NCI-H2029 treated with DMSO at 0.1 percent for 48 hours (cell line): ENCODE results near the gene ZDHHC5.
"Not testable (repeated sequence)": the region's sequence is repeated elsewhere in the genome, so short reads cannot be mapped to it uniquely, and the experiment has no call there.

Experiments
- DNase-seq: peaks from one replicate; lab custom pipeline; 2025; lab: John Stamatoyannopoulos, UW

Gene ZDHHC5

DNA sequence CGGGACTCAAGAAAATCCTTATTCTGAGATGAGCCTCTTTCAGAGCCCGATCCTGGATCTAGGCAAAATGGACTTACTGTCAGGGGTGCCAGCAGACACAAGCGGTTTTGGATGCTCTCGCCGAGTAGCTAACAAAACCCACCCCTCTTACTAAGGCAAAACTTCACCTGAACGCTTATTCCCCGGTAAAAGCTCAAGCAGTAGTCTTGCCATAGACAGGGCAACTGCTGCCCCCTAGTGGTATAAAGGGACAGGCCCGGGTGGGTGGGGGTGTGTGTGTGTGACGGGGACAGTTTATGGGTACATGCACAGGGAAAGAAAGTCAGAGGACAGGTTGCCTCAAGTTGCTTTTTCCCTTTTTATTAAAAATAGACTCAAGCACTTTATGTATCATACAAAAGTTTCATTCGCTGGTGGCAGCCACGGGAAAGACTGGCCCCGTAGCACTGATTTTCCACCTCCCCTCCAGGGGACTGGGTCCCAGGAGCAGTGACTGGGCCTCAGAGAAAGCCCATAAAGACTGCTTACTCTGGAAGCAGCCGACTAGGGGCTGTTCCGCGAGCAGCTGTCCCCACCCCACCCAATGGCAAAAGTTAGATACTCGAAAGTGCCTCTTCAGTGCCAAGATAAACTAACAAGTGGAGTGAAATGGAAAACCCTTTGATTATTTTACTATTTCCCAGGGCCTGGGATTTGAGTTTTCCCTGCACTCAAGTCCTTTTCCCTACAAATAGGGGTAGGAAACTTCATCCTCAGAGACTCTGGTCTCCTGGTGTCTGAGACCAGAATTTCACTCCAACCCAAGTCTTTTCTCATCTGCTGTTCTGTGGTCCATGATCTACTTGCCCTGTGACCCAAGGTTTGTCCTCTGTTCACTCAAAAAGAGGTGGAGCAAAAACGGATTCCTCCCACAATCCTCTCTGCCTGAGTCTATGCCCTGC is 22.9 kb upstream of the ZDHHC5 start:
- peak; percentile 32 for DNase-seq

DNA sequence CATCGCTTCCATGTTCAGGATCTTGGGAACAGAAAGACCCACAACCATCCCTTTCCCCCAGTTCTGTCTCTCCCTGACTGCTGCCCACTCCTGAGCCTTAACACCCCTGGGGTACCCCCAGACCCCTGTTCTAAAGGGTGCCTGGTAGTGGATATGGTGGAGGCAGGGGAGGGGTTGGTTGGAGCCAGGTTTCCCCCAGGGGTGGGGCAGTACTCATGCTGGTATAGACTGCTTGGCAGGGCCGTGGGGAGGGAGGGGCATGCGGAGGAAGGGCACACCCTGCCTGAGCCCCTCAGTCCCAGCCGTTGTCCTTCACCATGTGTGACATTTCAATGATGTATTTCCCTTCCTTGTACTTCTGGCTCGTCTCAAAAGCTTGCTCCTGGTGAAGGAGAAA is 22.2 kb upstream of the ZDHHC5 start:
- DNase-seq, result no peak

DNA sequence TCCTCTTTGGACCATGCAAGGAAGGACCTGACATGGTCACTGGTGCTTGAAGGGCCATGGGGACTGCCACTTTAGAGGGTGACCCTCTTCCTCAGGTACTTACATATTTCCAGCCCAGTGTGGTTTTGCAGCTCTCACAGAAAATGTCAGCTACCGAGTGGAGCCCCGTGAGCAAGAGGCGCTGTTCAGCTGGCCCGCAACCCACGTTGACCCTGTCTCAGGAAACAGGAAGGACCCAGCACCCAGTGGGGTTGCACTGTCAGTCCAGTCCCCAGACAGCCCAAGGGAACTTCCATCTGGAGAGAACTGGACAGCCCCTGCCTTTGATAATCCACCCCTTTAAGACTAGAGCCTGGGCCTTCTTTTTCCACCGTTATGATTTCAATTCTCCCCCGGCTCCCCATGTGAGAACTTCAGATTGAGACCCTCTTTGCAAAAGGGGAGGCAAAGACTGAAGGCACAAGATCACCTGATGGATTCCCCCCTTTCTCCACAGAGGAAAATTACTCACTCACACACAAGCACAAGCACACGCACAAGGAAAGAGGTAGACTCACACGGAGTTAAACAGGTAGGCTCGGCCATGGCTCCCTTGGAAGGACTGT is 21.6 kb upstream of the ZDHHC5 start:
- no peak for DNase-seq

DNA sequence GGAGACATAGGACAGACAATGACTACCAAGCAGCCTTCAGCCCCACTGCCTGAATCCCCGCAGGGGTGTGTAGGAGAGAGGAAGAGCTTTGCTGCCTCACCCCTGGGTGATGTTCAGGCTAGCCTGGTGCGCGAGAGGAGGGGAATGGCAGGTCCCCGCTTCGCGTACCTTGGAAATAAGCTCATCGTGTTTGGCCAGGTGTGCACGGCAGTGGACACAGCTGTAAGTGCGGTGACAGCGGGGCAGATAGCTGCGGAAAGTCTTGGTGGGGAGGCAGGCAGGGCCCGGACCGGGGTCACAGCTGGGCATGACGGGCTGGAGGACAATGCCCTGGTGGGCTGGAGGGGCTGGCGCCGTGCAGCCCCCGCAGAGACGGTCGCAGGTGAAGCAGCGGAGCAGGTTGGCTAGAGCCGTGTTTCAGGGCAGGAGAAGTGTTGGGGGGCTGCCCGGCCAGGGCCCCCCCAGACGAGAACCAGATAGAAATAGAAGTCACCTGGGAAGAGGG is 21.1 kb upstream of the ZDHHC5 start:
- no peak for DNase-seq

DNA sequence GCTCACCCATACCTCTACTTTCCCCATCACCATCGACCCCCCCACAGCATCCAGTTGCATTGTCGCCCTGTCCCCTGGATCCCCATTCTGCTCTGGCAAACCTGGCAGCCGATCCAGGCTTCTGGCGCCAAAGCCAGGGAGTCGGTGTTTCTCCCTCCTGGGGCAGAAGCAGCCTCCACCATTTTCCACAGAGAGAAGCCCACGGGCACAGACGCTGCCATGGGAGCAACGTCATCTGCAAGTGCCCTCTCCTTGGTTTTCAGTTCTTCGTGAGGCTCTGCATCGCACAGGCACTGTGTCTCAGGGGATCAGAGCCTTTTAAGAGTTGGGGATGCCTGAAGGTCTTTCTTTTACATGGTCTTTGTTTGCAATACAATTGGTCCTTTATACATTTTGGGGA is 20.5 kb upstream of the ZDHHC5 start:
- no peak for DNase-seq

DNA sequence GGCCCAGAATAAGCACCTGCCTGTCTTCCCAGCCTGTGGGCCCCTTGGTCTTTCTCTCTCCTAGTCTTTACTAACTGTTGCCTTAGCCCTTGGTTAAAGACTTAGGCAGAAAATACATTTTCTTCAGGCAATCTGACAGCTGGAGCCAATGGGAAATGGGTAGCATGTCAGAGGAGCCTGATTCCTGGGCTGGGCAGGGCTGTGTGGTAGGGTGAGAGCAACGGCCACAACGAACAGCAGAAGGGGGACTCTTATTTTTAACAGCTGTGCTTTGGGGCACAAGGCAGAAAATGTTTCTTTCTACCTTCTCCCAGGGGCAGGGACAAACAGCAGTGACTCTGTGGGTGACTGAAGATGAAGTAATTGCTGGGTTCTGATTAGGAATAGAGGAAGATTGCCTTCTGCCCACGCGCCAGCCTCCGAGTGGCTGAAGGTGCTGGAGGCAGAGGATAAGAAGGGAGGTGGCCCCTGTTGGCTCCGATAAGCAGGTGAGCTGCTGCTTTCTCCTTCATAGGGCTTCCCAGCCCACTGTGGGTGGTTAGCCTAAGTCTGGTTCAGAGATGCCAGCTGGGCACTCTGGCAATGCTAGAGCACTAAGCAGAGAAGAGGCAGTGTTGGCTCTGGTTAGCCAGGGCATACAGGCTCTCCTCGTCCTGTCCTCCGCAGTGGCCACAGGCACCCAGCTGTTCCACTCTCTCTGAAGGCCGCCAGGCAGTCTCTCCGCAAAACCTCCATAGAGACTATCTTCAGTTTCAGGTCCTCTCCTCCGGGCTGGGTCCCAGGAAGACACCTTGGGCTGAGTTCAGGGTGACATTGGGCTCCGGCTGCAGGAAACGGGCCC is 19.7 kb upstream of the ZDHHC5 start:
- no peak for DNase-seq

DNA sequence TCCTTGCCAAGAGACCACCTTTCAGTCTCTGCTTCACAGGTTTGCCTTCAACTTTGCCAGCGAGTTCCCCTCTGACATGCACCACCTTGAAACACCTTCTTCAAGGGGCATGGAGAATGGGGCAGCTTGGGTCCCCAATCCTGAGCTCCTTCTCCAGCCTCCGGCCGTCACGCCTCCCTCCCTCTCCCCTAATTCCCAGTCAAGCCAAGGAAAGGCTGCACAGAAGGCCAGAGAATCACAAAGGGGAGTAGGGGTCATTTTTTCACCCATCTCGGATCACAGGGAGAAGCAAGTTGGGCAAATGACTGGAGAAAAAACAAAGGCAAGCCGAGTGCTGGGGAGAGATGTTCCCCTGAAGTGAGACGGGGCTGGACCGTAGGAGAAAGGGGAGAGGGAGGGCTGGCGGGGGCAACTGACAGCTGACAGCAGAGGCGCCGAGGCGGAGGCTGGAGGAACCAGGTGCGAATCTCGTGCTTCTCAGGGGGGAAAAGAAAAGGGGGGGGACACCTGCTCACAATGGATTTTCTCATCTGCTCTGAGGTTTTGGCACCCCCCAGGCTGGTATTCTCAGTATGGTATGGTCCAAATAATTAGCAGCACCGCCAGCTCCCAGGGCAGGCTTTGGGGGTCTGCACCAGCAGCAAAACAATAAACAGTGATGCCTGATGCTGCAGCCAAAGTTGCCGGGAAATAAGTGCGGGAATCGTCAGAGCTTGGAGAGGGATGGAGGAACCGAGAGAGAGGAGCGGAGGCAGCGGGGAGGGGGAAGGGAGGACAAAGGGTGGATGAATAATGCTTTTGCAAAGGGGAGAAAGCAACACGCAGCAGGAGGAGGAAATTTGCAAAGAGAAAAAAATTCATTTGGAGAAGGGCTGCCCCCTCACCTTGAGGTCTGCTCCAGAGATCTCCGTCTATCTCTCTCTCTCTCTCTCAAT is 18.8 kb upstream of the ZDHHC5 start:
- no peak for DNase-seq

DNA sequence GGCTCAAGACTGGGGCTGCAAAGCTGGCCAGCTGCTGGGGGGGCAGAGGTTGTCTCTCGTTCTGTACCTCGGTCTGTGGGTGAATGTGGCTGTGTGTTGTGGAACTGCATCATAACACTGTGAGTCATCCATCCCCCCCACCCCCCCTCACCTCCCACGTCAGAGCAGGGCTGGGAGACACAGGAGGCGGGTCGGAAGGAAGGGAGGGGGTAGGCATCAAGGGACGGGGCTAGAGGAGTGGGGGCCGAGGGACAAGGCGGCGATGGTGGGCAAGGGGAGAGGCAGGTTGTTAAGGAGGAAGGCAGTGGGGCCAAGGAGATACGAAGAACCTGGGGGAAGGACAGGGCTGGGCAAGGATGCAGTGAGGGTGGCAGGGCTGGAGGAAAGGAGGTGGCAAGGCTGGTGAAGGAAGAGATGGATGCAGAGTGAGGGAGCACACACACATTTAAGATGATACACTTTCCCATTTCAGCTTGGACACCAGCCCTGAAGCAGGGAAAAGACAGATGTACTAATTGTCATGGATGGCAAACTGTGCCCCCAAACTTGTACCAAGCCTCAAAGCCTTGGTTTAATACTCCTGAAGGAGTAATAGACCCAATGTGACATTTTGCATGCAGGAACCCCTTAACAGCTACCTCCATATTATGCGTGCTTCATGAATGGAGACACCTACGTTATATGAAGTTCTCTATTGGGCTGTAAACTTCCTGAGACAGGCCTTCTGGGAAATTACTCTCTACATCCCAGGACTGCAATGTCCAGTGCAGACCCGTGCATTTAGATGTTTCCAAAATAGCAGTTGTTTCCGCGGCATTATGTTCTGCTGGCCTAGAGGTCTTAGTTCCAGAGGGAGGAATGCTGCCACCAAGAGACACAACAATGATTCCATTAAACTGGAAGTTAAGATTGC is 17.8 kb upstream of the ZDHHC5 start, which contains the start of gene YPEL4:
Gene YPEL4 (minus strand): TSS at position 87 of the 913 bp plus-strand sequence. CDS start 2,805 bp downstream, outside the sequence.
- no peak for DNase-seq

DNA sequence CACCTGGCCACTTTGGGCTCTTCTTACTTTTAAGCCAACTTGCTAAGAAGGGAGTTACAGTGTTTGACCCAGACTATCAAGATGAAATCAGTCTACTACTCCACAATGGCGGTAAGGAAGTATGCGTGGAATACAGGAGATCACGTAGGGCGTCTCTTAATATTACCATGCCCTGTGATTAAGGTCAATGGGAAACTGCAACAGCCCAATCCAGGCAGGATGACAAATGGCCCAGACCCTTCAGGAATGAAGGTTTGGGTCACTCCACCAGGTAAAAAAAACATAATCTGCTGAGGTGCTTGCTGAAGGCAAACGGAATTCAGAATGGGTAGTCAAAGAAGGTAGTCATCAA is 17.2 kb upstream of the ZDHHC5 start:
- DNase-seq, result no peak

DNA sequence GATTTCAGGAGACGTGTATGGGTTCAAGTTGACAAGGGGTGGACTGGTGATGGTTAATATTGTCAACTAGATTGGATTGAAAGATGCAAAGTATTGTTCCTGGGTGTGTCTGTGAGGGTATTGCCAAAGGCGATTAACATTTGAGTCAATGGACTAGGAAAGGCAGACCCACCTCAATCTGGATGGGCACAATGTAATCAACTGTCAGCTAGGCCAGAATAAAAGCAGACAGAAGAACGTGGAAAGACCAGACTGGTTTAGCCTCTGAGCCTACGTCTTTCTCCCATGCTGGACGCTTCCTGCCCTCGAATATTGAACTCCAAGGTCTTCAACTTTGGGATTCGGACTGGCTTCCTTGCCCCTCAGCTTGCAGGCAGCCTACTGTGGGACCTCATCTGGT is 16.5 kb upstream of the ZDHHC5 start:
- no peak for DNase-seq

DNA sequence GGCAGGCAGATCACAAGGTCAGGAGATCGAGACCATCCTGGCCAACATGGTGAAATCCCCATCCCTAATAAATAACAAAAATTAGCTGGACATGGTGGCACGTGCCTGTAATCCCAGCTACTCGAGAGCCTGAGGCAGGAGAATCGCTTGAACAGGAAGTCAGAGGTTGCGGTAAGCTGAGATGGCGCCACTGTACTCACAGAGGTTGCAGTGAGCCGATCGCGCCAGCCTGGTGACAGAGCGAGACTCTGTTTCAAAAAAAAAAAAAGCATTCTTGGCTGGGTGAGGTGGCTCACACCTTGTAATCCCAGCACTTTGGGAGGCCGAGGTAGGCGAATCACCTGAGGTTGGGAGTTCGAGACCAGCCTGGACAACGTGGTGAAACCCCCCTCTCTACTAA is 15.7 kb upstream of the ZDHHC5 start:
- DNase-seq, result not testable (repeated sequence)

DNA sequence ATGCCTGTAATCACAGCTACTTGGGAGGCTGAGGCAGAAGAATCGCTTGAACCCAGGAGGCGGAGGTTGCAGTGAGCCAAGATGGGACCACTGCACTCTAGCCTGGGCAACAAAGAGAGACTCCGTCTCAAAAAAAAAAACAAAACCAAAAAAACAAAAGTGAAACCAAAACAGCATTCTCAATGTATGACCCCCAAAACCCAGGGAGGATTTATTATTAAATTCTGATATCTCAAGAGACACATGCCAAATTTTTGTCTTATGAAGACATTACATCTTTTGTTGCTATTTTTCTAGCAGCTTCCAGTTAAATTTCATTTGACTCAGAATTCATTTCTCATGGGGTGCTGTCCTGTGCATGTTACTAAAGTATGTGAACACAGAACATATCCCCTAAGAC is 15.3 kb upstream of the ZDHHC5 start:
- no peak for DNase-seq

DNA sequence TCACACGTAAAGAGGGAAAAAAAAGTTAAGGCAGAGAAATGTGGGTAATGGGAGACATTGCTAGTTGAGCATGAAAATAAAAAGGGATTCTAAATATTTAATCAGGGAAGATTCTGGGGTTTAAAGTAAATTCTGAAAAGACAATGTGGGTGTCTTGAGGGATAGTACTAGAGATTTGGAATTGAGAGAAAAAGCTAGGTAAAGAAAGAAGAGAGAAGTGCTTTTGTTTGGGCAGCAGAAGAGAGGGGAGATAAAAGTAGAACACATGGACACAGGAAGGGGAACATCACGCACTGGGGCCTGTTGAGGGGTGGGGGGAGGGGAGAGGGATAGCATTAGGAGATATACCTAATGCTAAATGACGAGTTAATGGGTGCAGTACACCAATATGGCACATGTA is 14.8 kb upstream of the ZDHHC5 start:
- DNase-seq, result no peak

DNA sequence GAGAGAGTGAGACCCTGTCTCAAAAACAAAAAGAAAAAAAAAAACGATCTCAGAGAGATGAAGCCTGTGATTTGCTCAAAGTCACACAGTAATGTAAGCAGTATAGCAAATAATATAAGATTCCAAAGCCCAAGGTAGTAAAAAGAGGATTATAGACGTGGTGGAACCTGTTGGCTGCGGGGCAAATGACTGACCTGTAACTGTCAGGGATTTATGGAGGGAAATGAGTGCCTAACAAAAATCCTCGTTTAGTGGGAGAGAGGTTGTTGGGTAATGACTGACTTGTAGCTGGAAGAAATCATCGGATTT is 11.1 kb upstream of the ZDHHC5 start:
- no peak for DNase-seq

DNA sequence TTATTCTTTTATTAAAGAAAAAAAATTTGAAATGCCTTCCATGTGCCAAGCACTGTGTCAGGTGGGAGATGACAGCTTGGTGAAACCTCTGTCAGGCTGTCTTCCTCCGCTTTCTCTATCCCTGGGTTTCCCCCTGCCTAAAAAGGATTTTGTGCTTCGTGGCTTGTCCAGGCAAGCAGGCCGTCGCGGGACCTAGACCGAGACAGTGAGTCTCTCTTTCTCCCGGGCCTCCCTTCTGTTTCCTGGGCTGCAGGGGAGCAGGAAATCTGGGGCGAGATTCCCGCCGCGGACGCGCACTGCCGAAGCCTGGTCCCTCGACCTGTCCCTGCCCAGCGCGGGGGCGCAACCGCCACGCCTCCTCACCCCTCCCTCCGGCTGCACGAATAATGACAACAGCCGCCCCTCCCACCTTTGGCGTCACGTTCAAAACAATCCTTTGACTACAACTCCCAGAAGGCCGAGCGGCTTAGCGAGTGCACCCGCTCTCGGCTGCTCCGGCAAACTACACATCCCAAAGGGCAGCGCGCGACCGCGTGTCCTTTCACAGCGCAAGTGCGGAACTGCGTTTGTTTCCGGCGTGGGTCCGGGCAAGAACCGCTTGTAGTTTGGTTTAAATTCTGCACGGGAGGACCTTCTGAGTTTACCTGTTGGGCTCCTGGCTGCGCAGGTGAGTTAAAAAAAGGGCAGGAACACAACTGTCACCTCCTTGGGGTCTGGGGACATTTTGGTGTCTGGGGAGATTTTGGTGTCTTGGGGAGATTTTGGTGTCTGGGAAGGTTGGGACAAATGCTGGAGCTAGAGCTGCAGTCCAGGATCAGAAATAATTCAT is 10.5 kb upstream of the ZDHHC5 start, which contains the start of gene CLP1:
Gene CLP1 (plus strand): TSS at position 569 of the 829 bp plus-strand sequence. CDS start 1,715 bp downstream, outside the sequence.
- DNase-seq, result peak; percentile 97

DNA sequence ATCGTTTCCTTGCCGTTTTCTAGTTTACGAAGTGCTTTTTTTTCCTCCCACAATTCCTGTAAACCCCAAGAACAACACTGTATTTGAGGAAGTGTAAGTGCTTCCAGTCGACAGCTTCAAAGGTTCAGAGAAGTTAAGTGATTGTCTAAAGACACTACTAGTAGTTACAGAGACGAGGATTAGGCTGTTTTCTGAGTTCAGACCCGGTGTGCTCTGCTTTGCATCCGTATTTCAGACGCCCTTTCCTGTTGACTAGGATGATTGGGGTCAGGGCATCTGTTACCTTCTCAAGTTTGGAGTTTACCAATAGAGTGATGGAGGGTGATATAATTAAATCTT is 9.9 kb upstream of the ZDHHC5 start:
- no peak for DNase-seq

DNA sequence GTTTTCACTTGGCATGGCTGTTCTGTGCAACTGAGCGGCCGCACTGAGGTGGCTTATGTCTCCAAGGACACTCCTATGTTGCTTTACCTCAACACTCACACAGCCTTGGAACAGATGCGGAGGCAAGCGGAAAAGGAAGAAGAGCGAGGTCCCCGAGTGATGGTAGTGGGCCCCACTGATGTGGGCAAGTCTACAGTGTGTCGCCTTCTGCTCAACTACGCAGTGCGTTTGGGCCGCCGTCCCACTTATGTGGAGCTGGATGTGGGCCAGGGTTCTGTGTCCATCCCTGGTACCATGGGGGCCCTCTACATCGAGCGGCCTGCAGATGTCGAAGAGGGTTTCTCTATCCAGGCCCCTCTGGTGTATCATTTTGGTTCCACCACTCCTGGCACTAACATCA is 8.2 kb upstream of the ZDHHC5 start:
- DNase-seq, result no peak

DNA sequence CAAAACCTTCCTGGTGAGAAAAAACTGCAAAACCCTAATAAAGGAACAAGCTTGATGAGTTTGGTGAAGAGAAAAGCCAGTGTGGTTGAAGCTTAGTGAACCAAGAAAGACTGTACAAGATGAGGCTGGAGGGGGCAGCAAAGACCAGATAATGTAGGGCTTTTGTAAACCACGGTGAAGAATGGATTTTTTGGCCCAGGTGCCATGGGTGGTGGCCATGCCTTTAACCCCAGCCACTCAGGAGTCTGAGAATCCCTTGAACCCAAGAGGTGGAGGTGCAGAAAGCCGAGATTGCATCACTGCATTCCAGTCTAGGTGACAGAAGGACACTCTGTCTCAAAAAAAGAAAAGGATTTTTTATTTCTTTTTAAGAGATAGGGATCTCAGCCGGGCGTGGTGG is 5.0 kb upstream of the ZDHHC5 start:
- no peak for DNase-seq

DNA sequence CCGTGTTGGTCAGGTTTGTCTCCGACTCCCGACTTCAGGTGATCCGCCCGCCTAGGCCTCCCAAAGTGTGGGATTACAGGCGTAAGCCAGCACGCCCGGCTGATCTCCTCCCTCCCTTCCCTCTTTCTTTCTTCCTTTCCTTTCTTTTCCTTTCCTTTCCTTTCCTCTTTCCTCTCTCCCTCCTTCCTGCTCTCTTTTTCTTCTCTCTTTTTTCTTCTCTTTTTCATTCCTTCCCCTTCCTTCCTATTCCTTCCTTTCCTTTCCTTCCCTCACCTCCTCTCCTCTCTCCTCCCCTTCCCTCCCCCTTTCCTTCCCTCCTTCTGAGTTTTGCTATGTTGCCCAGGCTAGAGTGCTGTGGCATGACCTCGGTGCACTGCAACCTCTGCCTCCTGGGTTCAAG is 3.9 kb upstream of the ZDHHC5 start:
- DNase-seq, result no peak
